Right ventricle myocardium inferior (tissue), 1 donor: Measurements from ENCODE around the gene ST3GAL6. TPM values are rescaled to one million over a fixed set of nuclear protein-coding genes. Genes with fewer than 3 reads are reported as not detected.

Source experiments
- ATAC-seq: fragments of 200-7000 bp; cut with Tn5 transposase; one replicate; pipeline ENCODE4 v1.9.1; 2020; ENCODE audit warnings: mild to moderate bottlenecking, moderate library complexity
- DNase-seq: peaks from one replicate; pipeline ENCODE4 v3.0.0; 2021; ENCODE audit errors: missing footprints
- intact Hi-C: fragments of 100-400 bp; cut with DNase I; formaldehyde crosslinking; loops from one replicate; pipeline ENCODE4 v1.11.0; 2022
- total RNA-seq: library from RNA; stranded (reverse); fragmentation: NEBNext Ultra II Directional; extraction: Animal tissue kit (Norgen Biotek cat#: 25700); gene quantifications from one replicate; pipeline ENCODE4 v1.2.1, GENCODE V29; 2021
- donor health status: DM: no; HTN: yes; CAD: no; lungs with severe emphysema.

The ST3GAL6 gene
- total RNA-seq, 1 donor from 2014 or later, result 27.1 TPM

GRCh38 chr3:98735296-98735695 lies 27.8 kb upstream of the ST3GAL6 start:
- no peak for DNase-seq
- no peak for ATAC-seq
- intact Hi-C loops, result loop anchor here (2.0 kb wide), 1 partner anchor 28 kb away; no protein-coding TSS in a partner anchor

GRCh38 chr3:98735761-98736269 lies 27.3 kb upstream of the ST3GAL6 start:
- no peak for ATAC-seq
- intact Hi-C loops, result loop anchor here (2.0 kb wide), 1 partner anchor 29 kb away; no protein-coding TSS in a partner anchor
- no peak for DNase-seq

GRCh38 chr3:98737301-98737700 lies 25.8 kb upstream of the ST3GAL6 start:
- ATAC-seq (no peak), DNase-seq (no peak)
- intact Hi-C loops, result no loop called here

- ATAC-seq (no peak), DNase-seq (no peak)
- intact Hi-C loops, result no loop called here
These were observed 23.9 kb upstream of the ST3GAL6 start for GRCh38 chr3:98739266-98739665.

- intact Hi-C loops, result no loop called here
- no peak for DNase-seq
- peak; percentile 48 for ATAC-seq
These were observed 22.8 kb upstream of the ST3GAL6 start for GRCh38 chr3:98740324-98740723.

GRCh38 chr3:98741121-98741716 lies 21.9 kb upstream of the ST3GAL6 start:
- ATAC-seq, result no peak

GRCh38 chr3:98743071-98743470 lies 20.1 kb upstream of the ST3GAL6 start:
- intact Hi-C loops, result no loop called here
- DNase-seq (no peak), ATAC-seq (no peak)

More at GRCh38 chr3:98741121-98741716, 21.9 kb upstream of the ST3GAL6 start:
- DNase-seq, result no peak
- intact Hi-C loops, result no loop called here

- intact Hi-C loops, result no loop called here
- DNase-seq, result no peak
- ATAC-seq, result no peak
These were observed 18.9 kb upstream of the ST3GAL6 start for GRCh38 chr3:98744283-98744682.

- ATAC-seq (no peak), DNase-seq (no peak)
- intact Hi-C loops, result no loop called here
These were observed 17.4 kb upstream of the ST3GAL6 start for GRCh38 chr3:98745718-98746117.

- intact Hi-C loops, result no loop called here
- ATAC-seq (no peak), DNase-seq (no peak)
These were observed 17.0 kb upstream of the ST3GAL6 start for GRCh38 chr3:98746122-98746521.

GRCh38 chr3:98746882-98747281 lies 16.3 kb upstream of the ST3GAL6 start:
- intact Hi-C loops, result no loop called here
- no peak for ATAC-seq
- no peak for DNase-seq

- ATAC-seq (peak; percentile 65), DNase-seq (no peak)
- intact Hi-C loops, result no loop called here
These were observed 12.7 kb upstream of the ST3GAL6 start for GRCh38 chr3:98750276-98750919.

GRCh38 chr3:98754483-98754882 lies 8.7 kb upstream of the ST3GAL6 start:
- intact Hi-C loops, result no loop called here
- ATAC-seq, result peak; percentile 68
- no peak for DNase-seq

- intact Hi-C loops, result no loop called here
- ATAC-seq, result no peak
These were observed 7.5 kb upstream of the ST3GAL6 start for GRCh38 chr3:98755601-98756000.

GRCh38 chr3:98759629-98760028 lies 3.5 kb upstream of the ST3GAL6 start:
- intact Hi-C loops, result no loop called here
- ATAC-seq (no peak), DNase-seq (no peak)

More at GRCh38 chr3:98755601-98756000, 7.5 kb upstream of the ST3GAL6 start:
- no peak for DNase-seq

- intact Hi-C loops, result no loop called here
- DNase-seq (no peak), ATAC-seq (peak; percentile 43)
These were observed 1.4 kb upstream of the ST3GAL6 start for GRCh38 chr3:98761643-98762229.

GRCh38 chr3:98763819-98764418 lies 779 bp downstream of the ST3GAL6 start:
- ATAC-seq (no peak), DNase-seq (no peak)
- intact Hi-C loops, result no loop called here

GRCh38 chr3:98764472-98764884 lies 1.3 kb downstream of the ST3GAL6 start:
- DNase-seq (no peak), ATAC-seq (no peak)
- intact Hi-C loops, result no loop called here

GRCh38 chr3:98765721-98766120 lies 2.6 kb downstream of the ST3GAL6 start:
- ATAC-seq (no peak), DNase-seq (no peak)
- intact Hi-C loops, result no loop called here

- intact Hi-C loops, result no loop called here
- no peak for ATAC-seq
- no peak for DNase-seq
These were observed 3.8 kb downstream of the ST3GAL6 start for GRCh38 chr3:98766924-98767323.
